Measurements from ENCODE around the gene SRSF6.

DNA sequence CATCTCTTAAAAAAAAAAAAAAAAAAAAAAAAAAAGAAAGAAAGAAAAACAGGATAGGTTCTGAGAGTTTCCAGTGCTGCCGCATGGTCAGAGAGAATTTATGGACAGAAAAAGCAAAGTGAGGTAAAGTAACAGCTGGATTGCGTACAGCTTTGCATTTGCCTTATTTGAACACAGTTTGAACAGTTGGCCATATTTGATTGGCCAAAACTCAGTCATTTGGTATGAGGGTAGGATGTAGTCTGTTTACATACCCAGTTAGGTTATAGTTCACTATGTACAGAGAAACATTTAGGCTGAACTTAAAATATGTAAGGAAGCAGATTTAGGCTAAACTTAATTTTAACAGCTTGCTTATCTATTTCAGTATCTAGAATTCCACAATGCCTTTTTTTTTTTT lies 32.3 kb downstream of the SRSF6 start:
- no peak for TF ChIP-seq POLR2A (IDR thresholded peaks at IDR 0.05; ENCODE audit: low read depth, low read length)
- no peak for TF ChIP-seq POLR2AphosphoS5 (IDR thresholded peaks at IDR 0.05; ENCODE audit: low read depth, low read length)

Measured in GM12892 (cell line).